Activated CD4-positive, alpha-beta T cell treated with anti-CD3 and anti-CD28 coated beads, Interleukin-2, amount 10 ng/mL, durations not matched to agents 7 days and 5 days (primary cell): Measurements from ENCODE around the gene SRP68. TPM values are rescaled to one million over a fixed set of nuclear protein-coding genes. Genes with fewer than 3 reads are reported as not detected.

Experiments used
- CTCF ChIA-PET: fragments of 350-600 bp; sonication (Branson Sonifier 250); formaldehyde crosslinking; loops from one replicate; lab custom pipeline; 2021; ENCODE audit warnings: antibody characterized with exemption; lab: Charles Lee
- POLR2A ChIA-PET: fragments of 350-600 bp; sonication (Branson Sonifier 250); formaldehyde crosslinking; loops from one replicate; lab custom pipeline; 2021; ENCODE audit warnings: antibody characterized with exemption; lab: Charles Lee
- DNase-seq: peaks from one replicate; pipeline ENCODE4 v3.0.0-alpha.2; 2020
- H3K27ac Mint-ChIP-seq: one replicate; pipeline ENCODE4 v1.8.0; 2021; ENCODE audit warnings: mild to moderate bottlenecking, moderate library complexity, mixed read lengths
- H3K27me3 Mint-ChIP-seq: one replicate; pipeline ENCODE4 v1.8.0; 2021; ENCODE audit warnings: mixed read lengths
- H3K36me3 Mint-ChIP-seq: one replicate; pipeline ENCODE4 v1.8.0; 2021; ENCODE audit warnings: low read depth, mixed read lengths
- H3K4me1 Mint-ChIP-seq: one replicate; pipeline ENCODE4 v1.8.0; 2021; ENCODE audit warnings: mixed read lengths
- H3K4me3 Mint-ChIP-seq: one replicate; pipeline ENCODE4 v1.8.0; 2021; ENCODE audit warnings: mild to moderate bottlenecking, moderate library complexity, mixed read lengths
- H3K9me3 Mint-ChIP-seq: one replicate; pipeline ENCODE4 v1.8.0; 2021; ENCODE audit warnings: mixed read lengths
- total RNA-seq, 2 experiments: library from RNA; stranded (reverse); gene quantifications; one replicate each; pipeline ENCODE4 v1.2.3, GENCODE V29; 2021

The SRP68 gene
- total RNA-seq: 10 to 100 TPM; 91.3 to 96.0 TPM

GRCh38 chr17:76072148-76072858 lies at the start of gene SRP68:
Gene SRP68, minus strand, starts transcription at chr17:76072517. Its CDS starts 26 bp downstream, at chr17:76072491.
- ChIA-PET POLR2A (interaction anchor here (1.0 kb wide), 1 partner anchor 9 kb away, joined by 3 read pairs; no protein-coding TSS in a partner anchor), CTCF (interaction anchor here (0.8 to 1.6 kb wide), 4 partner anchors 12 to 370 kb away, joined by 3 to 5 read pairs (median 4); no protein-coding TSS in a partner anchor)
- Mint-ChIP-seq H3K9me3 (no peaks in the 10 kb centered on the region), H3K27ac (peak within 1 kb of the TSS; percentile 91), H3K27me3 (peaks cover 32% of the 10 kb centered on the region), H3K36me3 (peaks cover 23% of the 10 kb centered on the region), H3K4me3 (peak within 1 kb of the TSS; percentile 97), H3K4me1 (peaks cover 52% of the 10 kb centered on the region)
- peak; percentile 87 for DNase-seq

DNA sequence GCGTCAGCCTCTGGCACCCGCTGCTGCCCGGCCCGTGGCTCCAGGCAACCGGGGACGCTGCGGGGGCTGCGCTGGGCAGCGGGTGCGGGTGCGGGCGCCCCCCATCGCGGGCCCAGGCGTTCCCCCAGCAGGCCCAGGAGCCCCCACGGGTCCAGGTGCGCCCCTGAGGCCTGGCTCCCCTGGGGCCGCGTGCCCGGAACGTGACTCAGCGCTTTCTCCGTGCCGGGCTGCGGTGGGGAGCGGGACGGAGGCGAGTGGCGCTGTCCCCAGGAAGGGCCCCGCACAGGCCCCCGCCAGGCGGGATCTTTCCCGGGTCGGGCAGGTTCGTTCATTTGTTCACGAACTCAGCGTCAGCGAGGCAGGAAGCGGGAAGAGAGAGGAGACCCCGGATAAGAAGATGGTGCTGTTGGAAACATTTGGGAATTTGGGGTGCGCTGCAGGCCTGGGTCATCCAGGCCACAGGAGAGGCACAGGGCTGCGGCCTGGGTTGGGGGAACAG lies 49.7 kb upstream of the SRP68 start:
- Mint-ChIP-seq H3K27me3 (no peaks in the 10 kb centered on the region), H3K4me1 (peaks cover 27% of the 10 kb centered on the region), H3K36me3 (no peaks in the 10 kb centered on the region), H3K27ac (peak overlapping the region; percentile 83), H3K9me3 (no peaks in the 10 kb centered on the region), H3K4me3 (peak overlapping the region; percentile 10)
- no peak for DNase-seq
- ChIA-PET POLR2A (no interaction called here), CTCF (interaction anchor here (0.6 to 11.6 kb wide), 34 partner anchors 9 to 247 kb away, joined by 3 to 160 read pairs (median 4); partner anchors contain the start of genes EXOC7 and FOXJ1)

- Mint-ChIP-seq H3K4me1 (peaks cover 15% of the 10 kb centered on the region), H3K36me3 (no peaks in the 10 kb centered on the region), H3K27ac (peak overlapping the region; percentile 1), H3K27me3 (no peaks in the 10 kb centered on the region), H3K4me3 (no peak overlapping the region), H3K9me3 (no peaks in the 10 kb centered on the region)
- ChIA-PET CTCF (interaction anchor here (0.5 to 11.6 kb wide), 31 partner anchors 8 to 366 kb away, joined by 3 to 160 read pairs (median 5); partner anchors contain the start of genes EXOC7, FOXJ1 and UBALD2), POLR2A (no interaction called here)
- DNase-seq: no peak
Observed at GRCh38 chr17:76120658-76121008, 48.3 kb upstream of the SRP68 start.

DNA sequence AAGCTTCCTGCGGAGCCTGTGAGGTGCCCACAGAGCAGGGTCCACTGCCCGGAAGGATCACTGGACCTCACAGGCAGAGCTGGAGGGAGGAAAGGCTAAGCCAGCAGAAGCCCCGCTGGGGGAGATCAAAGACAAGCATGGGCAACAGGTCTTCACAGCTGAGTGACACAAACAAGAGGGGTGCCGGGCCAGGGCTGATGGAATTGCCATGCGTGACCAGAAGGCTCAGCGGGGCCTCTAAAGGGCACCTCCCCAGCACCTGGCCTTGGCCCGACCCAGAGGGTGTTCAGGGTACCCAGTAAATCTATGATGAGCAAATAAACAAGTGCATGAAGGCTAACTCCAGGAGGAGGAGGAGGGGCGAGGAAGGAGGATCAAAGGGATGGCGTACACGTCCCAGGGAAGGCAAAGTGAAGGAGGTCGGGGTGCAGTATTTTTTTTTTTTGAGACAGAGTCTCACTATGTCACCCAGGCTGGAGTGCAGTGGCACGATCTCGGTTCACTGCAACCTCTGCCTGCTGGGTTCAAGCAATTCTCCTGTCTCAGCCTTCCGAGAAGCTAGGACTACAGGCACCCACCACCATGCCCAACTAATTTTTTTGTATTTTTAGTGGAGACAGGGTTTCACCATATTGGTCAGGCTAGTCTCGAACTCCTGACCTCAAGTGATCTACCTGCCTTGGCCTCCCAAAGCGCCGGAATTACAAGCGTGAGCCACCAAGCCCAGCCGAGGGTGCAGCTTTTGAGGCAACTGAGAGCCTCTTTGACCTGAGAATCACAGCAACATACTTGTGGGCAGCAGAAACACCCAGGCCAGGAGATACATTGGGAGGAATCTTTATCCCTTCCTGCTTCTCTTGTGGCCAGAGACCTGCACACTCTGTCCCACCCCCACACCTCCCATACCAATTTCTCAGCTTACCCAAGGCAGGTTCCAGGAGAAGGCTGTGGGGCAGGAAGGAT lies 47.4 kb upstream of the SRP68 start:
- no peak overlapping the region for H3K4me3 Mint-ChIP-seq
- H3K27me3 Mint-ChIP-seq: no peaks in the 10 kb centered on the region
- H3K36me3 Mint-ChIP-seq: no peaks in the 10 kb centered on the region
- peaks cover 15% of the 10 kb centered on the region for H3K4me1 Mint-ChIP-seq
- H3K9me3 Mint-ChIP-seq: no peaks in the 10 kb centered on the region
- DNase-seq: no peak
- CTCF ChIA-PET: interaction anchor here (0.8 to 11.6 kb wide), 13 partner anchors 10 to 177 kb away, joined by 3 to 160 read pairs (median 6); no protein-coding TSS in a partner anchor
- POLR2A ChIA-PET: interaction anchor here (1.0 kb wide), 2 partner anchors 60 to 150 kb away, joined by 3 read pairs; no protein-coding TSS in a partner anchor
- H3K27ac Mint-ChIP-seq: peak overlapping the region; percentile 25

DNA sequence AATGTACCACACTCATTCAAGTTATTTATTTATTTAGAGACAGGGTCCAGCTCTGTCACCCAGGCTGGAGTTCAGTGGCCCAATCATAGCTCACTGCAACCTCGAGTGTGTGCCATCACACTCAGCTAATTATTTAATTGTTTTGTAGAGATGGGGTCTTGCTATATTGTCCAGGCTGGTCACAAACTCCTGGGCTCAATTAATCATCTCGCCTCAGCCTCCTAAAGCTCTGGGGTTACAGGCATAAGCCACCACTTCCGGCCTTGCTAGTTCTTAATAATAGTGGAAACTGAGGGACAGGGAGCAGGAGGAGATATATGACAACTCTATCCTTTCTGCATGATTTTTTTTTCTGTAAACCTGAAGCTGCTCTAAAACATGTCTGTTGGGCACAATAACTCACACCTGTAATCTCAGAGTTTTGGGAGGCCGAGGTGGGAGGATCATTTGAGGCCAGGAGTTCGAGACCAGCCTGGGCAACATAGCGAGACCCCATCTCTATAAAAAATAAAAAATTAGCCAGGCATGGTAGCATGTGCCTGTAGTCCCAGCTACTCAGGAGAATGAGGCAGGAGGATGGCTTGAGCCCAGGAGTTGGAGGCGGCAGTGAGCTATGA lies 42.9 kb upstream of the SRP68 start:
- H3K9me3 Mint-ChIP-seq: no peaks in the 10 kb centered on the region
- ChIA-PET CTCF (interaction anchor here (1.5 to 2.7 kb wide), 2 partner anchors 9 to 165 kb away, joined by 4 to 8 read pairs; no protein-coding TSS in a partner anchor), POLR2A (no interaction called here)
- no peaks in the 10 kb centered on the region for H3K27me3 Mint-ChIP-seq
- no peaks in the 10 kb centered on the region for H3K36me3 Mint-ChIP-seq
- DNase-seq: no peak
- H3K27ac Mint-ChIP-seq: no peak overlapping the region
- H3K4me3 Mint-ChIP-seq: no peak overlapping the region
- H3K4me1 Mint-ChIP-seq: no peaks in the 10 kb centered on the region

GRCh38 chr17:76111956-76112355 lies 39.6 kb upstream of the SRP68 start:
- H3K27me3 Mint-ChIP-seq: no peaks in the 10 kb centered on the region
- POLR2A ChIA-PET: no interaction called here

GRCh38 chr17:76107509-76107908 lies 35.2 kb upstream of the SRP68 start:
- Mint-ChIP-seq H3K4me3 (no peak overlapping the region), H3K27ac (no peak overlapping the region), H3K9me3 (no peaks in the 10 kb centered on the region), H3K27me3 (no peaks in the 10 kb centered on the region), H3K4me1 (peaks cover 14% of the 10 kb centered on the region), H3K36me3 (peaks cover 8% of the 10 kb centered on the region)
- CTCF ChIA-PET: interaction anchor here (0.6 kb wide), 2 partner anchors 14 to 16 kb away, joined by 3 read pairs; no protein-coding TSS in a partner anchor
- POLR2A ChIA-PET: no interaction called here
- no peak for DNase-seq

More at GRCh38 chr17:76111956-76112355, 39.6 kb upstream of the SRP68 start:
- H3K4me3 Mint-ChIP-seq: no peak overlapping the region
- no peaks in the 10 kb centered on the region for H3K9me3 Mint-ChIP-seq
- no peaks in the 10 kb centered on the region for H3K36me3 Mint-ChIP-seq
- no peaks in the 10 kb centered on the region for H3K4me1 Mint-ChIP-seq
- H3K27ac Mint-ChIP-seq: no peak overlapping the region
- DNase-seq: no peak
- CTCF ChIA-PET: interaction anchor here (0.7 to 1.6 kb wide), 5 partner anchors 9 to 328 kb away, joined by 3 to 7 read pairs (median 3); partner anchors contain the start of gene EXOC7

DNA sequence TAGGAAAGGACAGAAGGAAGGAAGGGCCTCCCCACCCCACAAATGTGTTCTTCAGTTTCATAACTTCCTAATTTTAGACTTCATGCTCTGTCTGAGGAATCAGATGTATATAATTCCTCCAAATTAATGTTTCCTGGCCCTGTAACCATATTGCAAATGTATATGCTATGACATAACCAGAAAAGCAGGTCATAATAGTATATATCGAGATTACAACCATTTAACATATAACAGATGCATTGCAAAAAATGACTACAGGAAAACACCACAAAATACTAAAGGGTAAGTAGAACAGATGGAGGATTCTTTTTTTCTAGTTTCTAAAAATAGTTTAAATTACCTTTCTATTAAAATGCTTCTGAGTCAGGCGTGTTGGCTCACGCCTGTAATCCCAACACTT lies 34.4 kb upstream of the SRP68 start:
- POLR2A ChIA-PET: no interaction called here
- no peaks in the 10 kb centered on the region for H3K27me3 Mint-ChIP-seq
- DNase-seq: no peak
- CTCF ChIA-PET: interaction anchor here (1.4 to 1.7 kb wide), 2 partner anchors 9 to 75 kb away, joined by 3 to 4 read pairs; no protein-coding TSS in a partner anchor
- H3K9me3 Mint-ChIP-seq: no peaks in the 10 kb centered on the region
- peaks cover 21% of the 10 kb centered on the region for H3K4me1 Mint-ChIP-seq
- no peak overlapping the region for H3K27ac Mint-ChIP-seq
- H3K36me3 Mint-ChIP-seq: peaks cover 10% of the 10 kb centered on the region
- no peak overlapping the region for H3K4me3 Mint-ChIP-seq

DNA sequence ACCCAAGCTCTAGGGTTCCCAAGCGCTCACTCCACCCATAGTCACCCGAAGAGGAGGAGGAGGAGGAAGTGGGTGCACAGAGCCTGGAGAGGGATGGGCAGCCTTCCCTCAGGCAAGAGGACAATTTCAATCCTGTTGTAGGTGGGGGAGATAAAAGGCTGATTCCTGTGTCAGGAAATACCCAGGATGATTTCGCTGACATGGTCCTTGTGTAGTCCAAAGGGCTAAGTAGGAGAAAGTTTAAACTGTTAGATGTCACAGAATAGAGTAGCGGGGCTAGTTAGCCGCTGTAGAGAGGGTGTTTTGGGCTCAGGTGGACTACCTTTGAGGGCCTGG lies 32.5 kb upstream of the SRP68 start:
- H3K36me3 Mint-ChIP-seq: peaks cover 19% of the 10 kb centered on the region
- H3K27ac Mint-ChIP-seq: peak overlapping the region; percentile 82
- peaks cover 31% of the 10 kb centered on the region for H3K4me1 Mint-ChIP-seq
- H3K27me3 Mint-ChIP-seq: no peaks in the 10 kb centered on the region
- ChIA-PET CTCF (interaction anchor here (1.3 to 2.4 kb wide), 3 partner anchors 17 to 184 kb away, joined by 3 to 10 read pairs (median 6); no protein-coding TSS in a partner anchor), POLR2A (no interaction called here)
- H3K9me3 Mint-ChIP-seq: no peaks in the 10 kb centered on the region
- no peak for DNase-seq
- peak overlapping the region; percentile 96 for H3K4me3 Mint-ChIP-seq

GRCh38 chr17:76104140-76104895 lies 32.0 kb upstream of the SRP68 start:
- CTCF ChIA-PET: interaction anchor here (1.1 to 3.0 kb wide), 10 partner anchors 12 to 351 kb away, joined by 3 to 14 read pairs (median 4); no protein-coding TSS in a partner anchor
- no peaks in the 10 kb centered on the region for H3K9me3 Mint-ChIP-seq
- POLR2A ChIA-PET: interaction anchor here (0.5 kb wide), 1 partner anchor 41 kb away, joined by 3 read pairs; no protein-coding TSS in a partner anchor
- no peaks in the 10 kb centered on the region for H3K27me3 Mint-ChIP-seq
- peaks cover 32% of the 10 kb centered on the region for H3K4me1 Mint-ChIP-seq
- DNase-seq: no peak
- peaks cover 25% of the 10 kb centered on the region for H3K36me3 Mint-ChIP-seq
- H3K4me3 Mint-ChIP-seq: peak overlapping the region; percentile 96
- peak overlapping the region; percentile 96 for H3K27ac Mint-ChIP-seq
